SH-SY5Y (cell line): Measurements from ENCODE around the gene UNC5CL.

ENCODE experiments used
- GATA2 ChIP-seq: IDR thresholded peaks from 2 replicates; pipeline ENCODE4 v1.6.1; 2011; ENCODE audit warnings: mild to moderate bottlenecking, low read depth, low read length
- GATA3 ChIP-seq: IDR thresholded peaks from 2 replicates; pipeline ENCODE4 v1.6.1; 2011; ENCODE audit warnings: low read depth, mild to moderate bottlenecking, low read length, moderate library complexity

- TF ChIP-seq GATA2, result no peak
- no peak for TF ChIP-seq GATA3
These were observed 48.7 kb downstream of the UNC5CL start for GRCh38 chr6:40990301-40990700.
